Glutamatergic neuron (in vitro differentiated cells): ENCODE results near the gene BATF2. TPM values are rescaled to one million over a fixed set of nuclear protein-coding genes. Genes with fewer than 3 reads are reported as not detected.

Experiments used
- DNase-seq: peaks from one replicate; pipeline ENCODE4 v3.0.0; 2022
- H3K27ac Mint-ChIP-seq: one replicate; pipeline ENCODE4 v1.8.0; 2020; ENCODE audit warnings: mild to moderate bottlenecking, mixed read lengths, inconsistent platforms; ENCODE audit not compliant: unreplicated experiment
- H3K27me3 Mint-ChIP-seq: one replicate; pipeline ENCODE4 v1.8.0; 2020; ENCODE audit warnings: mild to moderate bottlenecking, moderate library complexity, mixed read lengths, inconsistent platforms; ENCODE audit not compliant: unreplicated experiment
- H3K36me3 Mint-ChIP-seq: one replicate; pipeline ENCODE4 v1.8.0; 2020; ENCODE audit warnings: mild to moderate bottlenecking, mixed read lengths, inconsistent platforms; ENCODE audit not compliant: unreplicated experiment
- H3K4me1 Mint-ChIP-seq: one replicate; pipeline ENCODE4 v1.8.0; 2020; ENCODE audit warnings: mild to moderate bottlenecking, low read depth, mixed read lengths, inconsistent platforms; ENCODE audit not compliant: unreplicated experiment
- H3K4me3 Mint-ChIP-seq: one replicate; pipeline ENCODE4 v1.8.0; 2020; ENCODE audit warnings: mild to moderate bottlenecking, mixed read lengths, inconsistent platforms; ENCODE audit not compliant: unreplicated experiment
- H3K9me3 Mint-ChIP-seq: one replicate; pipeline ENCODE4 v1.8.0; 2020; ENCODE audit warnings: mild to moderate bottlenecking, moderate library complexity, mixed read lengths, inconsistent platforms; ENCODE audit not compliant: unreplicated experiment
- CTCF ChIP-seq: fragments of 200-600 bp; sonication (generic); IDR thresholded peaks from one replicate; pipeline ENCODE4 v1.5.0; 2021; ENCODE audit not compliant: partially characterized antibody, unreplicated experiment
- long read RNA-seq: library from polyadenylated mRNA; unstranded; transcript quantifications from one replicate; pipeline ENCODE4 v2.0.0, GENCODE V29; 2020; ENCODE audit not compliant: unreplicated experiment
- total RNA-seq: library from RNA; stranded (reverse); fragmentation: NEBNext Ultra II Directional; extraction: Animal tissue kit (Norgen Biotek cat#: 25700); gene quantifications from one replicate; pipeline ENCODE4 v1.2.1, GENCODE V29; 2021; ENCODE audit not compliant: unreplicated experiment

The BATF2 gene
- not detected for total RNA-seq
- long read RNA-seq = 0 reads

GRCh38 chr11:64996710-64997380 is at the start of gene BATF2:
Gene BATF2 (minus strand): TSS chr11:64996971. CDS start chr11:64996914, 57 bp downstream.
- no peaks in the 10 kb centered on the region for H3K4me1 Mint-ChIP-seq
- peaks cover 3% of the 10 kb centered on the region for H3K9me3 Mint-ChIP-seq
- no peak within 1 kb of the TSS for H3K27ac Mint-ChIP-seq
- H3K27me3 Mint-ChIP-seq = peaks cover 3% of the 10 kb centered on the region
- no peak for DNase-seq
- no peaks in the 10 kb centered on the region for H3K36me3 Mint-ChIP-seq
- H3K4me3 Mint-ChIP-seq = no peak within 1 kb of the TSS
- TF ChIP-seq CTCF = no peak

- H3K4me3 Mint-ChIP-seq = no peak overlapping the region
- peaks cover 7% of the 10 kb centered on the region for H3K27me3 Mint-ChIP-seq
- H3K9me3 Mint-ChIP-seq = peaks cover 2% of the 10 kb centered on the region
- DNase-seq = no peak
- H3K4me1 Mint-ChIP-seq = peaks cover 3% of the 10 kb centered on the region
- H3K27ac Mint-ChIP-seq = no peak overlapping the region
- no peak for TF ChIP-seq CTCF
- H3K36me3 Mint-ChIP-seq = no peaks in the 10 kb centered on the region
Measured at GRCh38 chr11:65045728-65046127, 49.0 kb upstream of the BATF2 start.

- H3K27me3 Mint-ChIP-seq = peaks cover 7% of the 10 kb centered on the region
- no peak overlapping the region for H3K27ac Mint-ChIP-seq
- peaks cover 3% of the 10 kb centered on the region for H3K4me1 Mint-ChIP-seq
- TF ChIP-seq CTCF = no peak
- no peaks in the 10 kb centered on the region for H3K36me3 Mint-ChIP-seq
- H3K4me3 Mint-ChIP-seq = no peak overlapping the region
- peaks cover 4% of the 10 kb centered on the region for H3K9me3 Mint-ChIP-seq
- no peak for DNase-seq
Measured at GRCh38 chr11:65045061-65045460, 48.3 kb upstream of the BATF2 start.

- no peak for TF ChIP-seq CTCF
- H3K4me3 Mint-ChIP-seq = no peak overlapping the region
- peaks cover 7% of the 10 kb centered on the region for H3K27me3 Mint-ChIP-seq
- peaks cover 4% of the 10 kb centered on the region for H3K9me3 Mint-ChIP-seq
- DNase-seq = no peak
- no peaks in the 10 kb centered on the region for H3K36me3 Mint-ChIP-seq
- peaks cover 3% of the 10 kb centered on the region for H3K4me1 Mint-ChIP-seq
- H3K27ac Mint-ChIP-seq = no peak overlapping the region
Measured at GRCh38 chr11:65043881-65044501, 47.2 kb upstream of the BATF2 start.

GRCh38 chr11:65042891-65043290 is 46.1 kb upstream of the BATF2 start:
- TF ChIP-seq CTCF = no peak
- Mint-ChIP-seq H3K27ac (no peak overlapping the region), H3K4me1 (peaks cover 3% of the 10 kb centered on the region), H3K9me3 (peaks cover 4% of the 10 kb centered on the region), H3K36me3 (no peaks in the 10 kb centered on the region), H3K27me3 (peaks cover 8% of the 10 kb centered on the region), H3K4me3 (peak overlapping the region; percentile 90)
- no peak for DNase-seq
